Heart left ventricle (tissue), 16 donors: ENCODE measurements around the gene NSF. TPM values are rescaled to one million over a fixed set of nuclear protein-coding genes. Genes with fewer than 3 reads are reported as not detected.
A peak's percentile ranks its signal among the peaks of the same experiment; 100 is the strongest.
"Not testable (repeated sequence)": the region's sequence is repeated elsewhere in the genome, so short reads cannot be mapped to it uniquely, and the experiment has no call there.

Experiments
- ATAC-seq, 4 donors: fragments of 200-7000 bp; cut with Tn5 transposase; one replicate each; pipeline ENCODE4 v1.9.1; 2020 to 2022; ENCODE audit warnings: moderate library complexity in 4 of 4, mild to moderate bottlenecking in 3 of 4, moderate number of reproducible peaks in 1 of 4
- DNase-seq, 5 donors: peaks; one replicate each; pipeline ENCODE4 v3.0.0-alpha.2; 2020
- H3K27ac ChIP-seq, 12 donors: fragments of 200-600 bp; sonication (generic) in 4 of 12; one replicate each; pipeline versions ENCODE4 v1.5.0 to v1.8.0; 2016 to 2022; ENCODE audit warnings: mild to moderate bottlenecking in 2 of 12
- H3K27me3 ChIP-seq, 9 donors: fragments of 200-600 bp; sonication (generic) in 2 of 9; one replicate each; pipeline versions ENCODE4 v1.5.1 to v1.8.0; 2016 to 2022; ENCODE audit warnings: mild to moderate bottlenecking in 3 of 9
- H3K36me3 ChIP-seq, 9 donors: fragments of 200-600 bp; sonication (generic) in 2 of 9; one replicate each; pipeline versions ENCODE4 v1.5.0 to v1.8.0; 2018 to 2022; ENCODE audit warnings: mild to moderate bottlenecking in 2 of 9
- H3K4me1 ChIP-seq, 12 donors: fragments of 200-600 bp; sonication (generic) in 4 of 12; one replicate each; pipeline versions ENCODE4 v1.5.0 to v1.8.0; 2016 to 2022; ENCODE audit warnings: mild to moderate bottlenecking in 3 of 12
- H3K4me3 ChIP-seq, 12 donors: fragments of 200-600 bp; sonication (generic) in 4 of 12; one replicate each; pipeline versions ENCODE4 v1.5.0 to v1.8.0; 2017 to 2022; ENCODE audit warnings: mild to moderate bottlenecking in 9 of 12, moderate library complexity in 4 of 12
- H3K9me3 ChIP-seq, 12 donors: fragments of 200-600 bp; sonication (generic) in 4 of 12; one replicate each; pipeline versions ENCODE4 v1.5.0 to v1.8.0; 2016 to 2022; ENCODE audit warnings: mild to moderate bottlenecking in 1 of 12
- WGBS, 4 donors: extraction: QIAGEN DNeasy Blood & Tissue Kit in 2 of 4; methylation state at CpG; one replicate each; pipeline versions ENCODE4 v1.1.5 to v1.1.7; 2013 to 2018; 5-methylcytosine and 5-hydroxymethylcytosine counted together
- intact Hi-C, 10 donors: fragments of 100-400 bp; cut with DNase I; formaldehyde crosslinking; loops; one replicate each; pipeline versions ENCODE4 v1.11.1 to v1.14.2; 2022
- polyA plus RNA-seq, 2 donors: library from polyadenylated mRNA; stranded (reverse); fragments of 200-250 nt; gene quantifications; one replicate each; pipeline ENCODE4 v1.2.3, GENCODE V29; 2013
- total RNA-seq, 9 donors: library from RNA; depleted of rRNA in 2 of 9; stranded (reverse); fragments of >200 nt in 2 of 9; fragmentation: NEBNext Ultra II Directional in 3 of 9; extraction: Animal tissue kit (Norgen Biotek cat#: 25700) in 3 of 9; gene quantifications; one replicate each; pipeline versions ENCODE4 v1.1.0 to v1.2.4, GENCODE V29; 2016 to 2023
- donor health status: ischemic (EF 13 %, LVEDD 7.1; RV severe dilation, severe dysfunction).
- donor health status: healthy with polysubstance abuse.
- donor health status: DM: no; HTN: yes; CAD: no.
- donor health status: DM: no; HTN: no; CAD: no.
- donor health status: ischemic (EF 25% LVEDD 6.9; RV normal size, moderate dysfunction).
- donor health status: ischemic (EF 25% LVEDD 5.7; RV mildly dilated, moderate dysfunction).
- donor health status: healthy.
- donor health status: DM: yes; HTN: yes; CAD: no.
- donor health status: ischemic (EF 35%, LVEDD 5.7; RV mildly dilated, moderate dysfunction).
- donor health status: nonischemic (EF 11% LVEDD 7.7; RV severe dilation, severe dysfunction).
- donor health status: DM: yes; HTN: yes; CAD: no.
- donor health status: PGD.
- donor health status: ischemic (EF 29% LVEDD 5.4; RV normal size, mild dysfunction).
- donor health status: nonischemic (EF 23%, LVEDD 6.1; RV moderate dilation, normal function).

Gene NSF
- total and polyA plus RNA-seq, 11 donors = 5.4 to 33.9 (median 21.0) TPM

- ATAC-seq, H3K27ac ChIP-seq, H3K36me3 ChIP-seq, H3K9me3 ChIP-seq, intact Hi-C loops, H3K27me3 ChIP-seq, DNase-seq, H3K4me3 ChIP-seq, H3K4me1 ChIP-seq: not testable (repeated sequence)
- no CpG with 5 or more reads among the region's 1 CpG for WGBS, 4 donors
Observed at GRCh38 chr17:46663123-46663522, 72.7 kb downstream of the NSF start.

- H3K4me3 ChIP-seq, H3K36me3 ChIP-seq, H3K9me3 ChIP-seq, H3K27me3 ChIP-seq, DNase-seq, H3K27ac ChIP-seq, H3K4me1 ChIP-seq, ATAC-seq, intact Hi-C loops: not testable (repeated sequence)
- WGBS, 4 donors = no CpG with 5 or more reads among the region's 2 CpGs
Observed at GRCh38 chr17:46663552-46663951, 73.1 kb downstream of the NSF start.

- H3K27ac ChIP-seq, H3K9me3 ChIP-seq, intact Hi-C loops, H3K4me1 ChIP-seq, ATAC-seq, H3K27me3 ChIP-seq, H3K4me3 ChIP-seq, H3K36me3 ChIP-seq: not testable (repeated sequence)
- 80 to 93% (median 87%) methylated on average over 4 of the region's 5 CpGs for WGBS, 4 donors
- peak in 1 of 5 donors; percentile 6 for DNase-seq
Observed at GRCh38 chr17:46665969-46666368, 75.5 kb downstream of the NSF start.

GRCh38 chr17:46670789-46671188 is 80.3 kb downstream of the NSF start:
- ATAC-seq, H3K27ac ChIP-seq, DNase-seq, H3K27me3 ChIP-seq, H3K4me1 ChIP-seq, intact Hi-C loops, H3K36me3 ChIP-seq, H3K9me3 ChIP-seq, H3K4me3 ChIP-seq: not testable (repeated sequence)
- WGBS, 4 donors = no CpG with 5 or more reads among the region's 4 CpGs

GRCh38 chr17:46672777-46673176 is 82.3 kb downstream of the NSF start:
- DNase-seq, intact Hi-C loops, H3K27me3 ChIP-seq, H3K4me3 ChIP-seq, ATAC-seq, H3K4me1 ChIP-seq, H3K27ac ChIP-seq, H3K9me3 ChIP-seq, H3K36me3 ChIP-seq: not testable (repeated sequence)
- WGBS, 4 donors = no CpG with 5 or more reads among the region's 2 CpGs

- H3K27me3 ChIP-seq, H3K4me3 ChIP-seq, H3K4me1 ChIP-seq, ATAC-seq, intact Hi-C loops, DNase-seq, H3K9me3 ChIP-seq, H3K36me3 ChIP-seq, H3K27ac ChIP-seq: not testable (repeated sequence)
Observed at GRCh38 chr17:46677819-46678218, 87.3 kb downstream of the NSF start.

GRCh38 chr17:46683653-46684052 is 93.2 kb downstream of the NSF start:
- H3K36me3 ChIP-seq = not testable (repeated sequence)

GRCh38 chr17:46685284-46685683 is 94.8 kb downstream of the NSF start:
- not testable (repeated sequence) for DNase-seq, H3K4me3 ChIP-seq
- ATAC-seq = peak in 3 of 4 donors; percentile 45 to 50 (median 49)

More at GRCh38 chr17:46683653-46684052, 93.2 kb downstream of the NSF start:
- H3K4me3 ChIP-seq, ATAC-seq, H3K27me3 ChIP-seq, DNase-seq, H3K9me3 ChIP-seq, H3K27ac ChIP-seq, H3K4me1 ChIP-seq, intact Hi-C loops: not testable (repeated sequence)
- WGBS, 4 donors = no CpG with 5 or more reads among the region's 2 CpGs

GRCh38 chr17:46692196-46692595 is 101.7 kb downstream of the NSF start:
- intact Hi-C loops, H3K27me3 ChIP-seq, H3K9me3 ChIP-seq, H3K27ac ChIP-seq, H3K4me3 ChIP-seq, DNase-seq, H3K36me3 ChIP-seq, H3K4me1 ChIP-seq, ATAC-seq: not testable (repeated sequence)
- WGBS, 4 donors = 80 to 100% (median 84%) methylated on average over 1 of the region's 3 CpGs

More at GRCh38 chr17:46685284-46685683, 94.8 kb downstream of the NSF start:
- H3K4me1 ChIP-seq, H3K36me3 ChIP-seq, H3K27me3 ChIP-seq, H3K9me3 ChIP-seq, intact Hi-C loops, H3K27ac ChIP-seq: not testable (repeated sequence)
- 30 to 62% (median 47%) methylated on average over 3 of the region's 4 CpGs for WGBS, 4 donors

GRCh38 chr17:46693283-46693682 is 102.8 kb downstream of the NSF start:
- H3K4me3 ChIP-seq, intact Hi-C loops, H3K27me3 ChIP-seq, H3K9me3 ChIP-seq, DNase-seq, H3K27ac ChIP-seq, H3K4me1 ChIP-seq, ATAC-seq, H3K36me3 ChIP-seq: not testable (repeated sequence)
- WGBS, 4 donors = 85 to 99% (median 89%) methylated on average over 2 to 3 of the region's 3 CpGs

GRCh38 chr17:46696522-46696921 is 106.1 kb downstream of the NSF start:
- H3K27ac ChIP-seq, intact Hi-C loops, H3K27me3 ChIP-seq, H3K4me1 ChIP-seq, H3K4me3 ChIP-seq, H3K36me3 ChIP-seq, H3K9me3 ChIP-seq, DNase-seq, ATAC-seq: not testable (repeated sequence)
- no CpG with 5 or more reads among the region's 3 CpGs for WGBS, 4 donors

GRCh38 chr17:46699014-46699413 is 108.5 kb downstream of the NSF start:
- H3K4me1 ChIP-seq, H3K9me3 ChIP-seq, ATAC-seq, H3K27ac ChIP-seq, intact Hi-C loops, H3K36me3 ChIP-seq, DNase-seq, H3K4me3 ChIP-seq, H3K27me3 ChIP-seq: not testable (repeated sequence)
- no CpG with 5 or more reads among the region's 2 CpGs for WGBS, 4 donors
